22Rv1 (cell line): ENCODE measurements around the gene HTRA1.

Experiments
- ZFX ChIP-seq: fragments of 450-650 bp; IDR thresholded peaks from 2 replicates; pipeline ENCODE4 v1.6.1; 2017; ENCODE audit warnings: antibody characterized with exemption, borderline replicate concordance
- TF ChIP-seq, protein P1 (sequence below): fragments of 450-650 bp; IDR thresholded peaks from 2 replicates; pipeline ENCODE4 v1.5.1; 2017; ENCODE audit warnings: mild to moderate bottlenecking

DNA sequence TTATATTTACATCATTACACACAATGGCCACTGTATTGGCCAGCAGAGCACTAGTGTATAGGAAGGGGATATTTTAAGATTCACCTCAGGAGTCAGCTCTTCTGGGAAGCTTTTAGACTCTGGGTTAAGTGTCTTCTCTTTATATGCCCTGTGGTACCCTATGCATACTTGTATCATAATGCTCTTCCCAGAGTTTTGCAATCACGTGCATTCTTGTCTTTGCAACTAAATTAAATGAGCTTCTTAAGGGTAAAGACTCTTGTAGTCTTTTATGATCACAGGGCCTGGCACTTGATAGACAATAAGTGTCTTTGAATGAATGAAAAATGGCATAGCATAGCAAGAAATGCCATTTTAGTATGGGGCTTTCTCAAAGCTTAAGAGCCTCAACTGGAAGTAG lies 42.3 kb upstream of the HTRA1 start:
- TF ChIP-seq, protein P1, sequence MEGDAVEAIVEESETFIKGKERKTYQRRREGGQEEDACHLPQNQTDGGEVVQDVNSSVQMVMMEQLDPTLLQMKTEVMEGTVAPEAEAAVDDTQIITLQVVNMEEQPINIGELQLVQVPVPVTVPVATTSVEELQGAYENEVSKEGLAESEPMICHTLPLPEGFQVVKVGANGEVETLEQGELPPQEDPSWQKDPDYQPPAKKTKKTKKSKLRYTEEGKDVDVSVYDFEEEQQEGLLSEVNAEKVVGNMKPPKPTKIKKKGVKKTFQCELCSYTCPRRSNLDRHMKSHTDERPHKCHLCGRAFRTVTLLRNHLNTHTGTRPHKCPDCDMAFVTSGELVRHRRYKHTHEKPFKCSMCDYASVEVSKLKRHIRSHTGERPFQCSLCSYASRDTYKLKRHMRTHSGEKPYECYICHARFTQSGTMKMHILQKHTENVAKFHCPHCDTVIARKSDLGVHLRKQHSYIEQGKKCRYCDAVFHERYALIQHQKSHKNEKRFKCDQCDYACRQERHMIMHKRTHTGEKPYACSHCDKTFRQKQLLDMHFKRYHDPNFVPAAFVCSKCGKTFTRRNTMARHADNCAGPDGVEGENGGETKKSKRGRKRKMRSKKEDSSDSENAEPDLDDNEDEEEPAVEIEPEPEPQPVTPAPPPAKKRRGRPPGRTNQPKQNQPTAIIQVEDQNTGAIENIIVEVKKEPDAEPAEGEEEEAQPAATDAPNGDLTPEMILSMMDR, result no peak
- TF ChIP-seq ZFX, result no peak
